Fibroblast of mammary gland (primary cell): ENCODE measurements around the gene HELZ2.
"Not testable (repeated sequence)": the region's sequence is repeated elsewhere in the genome, so short reads cannot be mapped to it uniquely, and the experiment has no call there.

Experiments used
- DNase-seq: peaks from one replicate; pipeline ENCODE4 v3.0.0-alpha.2; 2010; ENCODE audit warnings: low read depth
- H3K4me3 ChIP-seq: 2 replicates; pipeline ENCODE4 v1.5.1; 2011; ENCODE audit warnings: low read depth, mild to moderate bottlenecking, low read length, moderate library complexity; ENCODE audit not compliant: control insufficient read depth
- TF ChIP-seq, protein P1 (sequence below): conservative IDR thresholded peaks from 2 replicates; pipeline ENCODE4 v1.5.1; 2011; ENCODE audit warnings: low read depth, low read length, inconsistent platforms; ENCODE audit not compliant: control insufficient read depth, insufficient read depth

HELZ2 gene

DNA sequence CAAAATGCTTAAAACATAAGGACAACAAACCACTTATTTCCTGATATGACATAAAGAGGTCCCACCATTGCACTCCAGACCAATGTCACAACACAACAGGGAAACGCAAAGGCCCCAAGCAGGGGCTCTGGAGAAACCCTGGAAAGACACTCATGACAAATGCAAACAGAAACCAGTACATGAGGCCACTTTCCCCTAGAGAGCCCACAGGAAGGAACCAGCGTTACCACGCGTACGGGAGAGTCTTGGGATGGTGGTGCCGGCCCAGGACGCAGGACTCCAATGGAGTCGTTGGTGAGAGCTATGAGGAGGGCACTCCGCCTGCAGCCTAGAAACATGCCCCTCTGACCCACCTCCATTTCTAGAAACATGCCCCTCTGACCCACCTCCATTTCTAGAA lies 32.6 kb upstream of the HELZ2 start:
- TF ChIP-seq, protein P1, sequence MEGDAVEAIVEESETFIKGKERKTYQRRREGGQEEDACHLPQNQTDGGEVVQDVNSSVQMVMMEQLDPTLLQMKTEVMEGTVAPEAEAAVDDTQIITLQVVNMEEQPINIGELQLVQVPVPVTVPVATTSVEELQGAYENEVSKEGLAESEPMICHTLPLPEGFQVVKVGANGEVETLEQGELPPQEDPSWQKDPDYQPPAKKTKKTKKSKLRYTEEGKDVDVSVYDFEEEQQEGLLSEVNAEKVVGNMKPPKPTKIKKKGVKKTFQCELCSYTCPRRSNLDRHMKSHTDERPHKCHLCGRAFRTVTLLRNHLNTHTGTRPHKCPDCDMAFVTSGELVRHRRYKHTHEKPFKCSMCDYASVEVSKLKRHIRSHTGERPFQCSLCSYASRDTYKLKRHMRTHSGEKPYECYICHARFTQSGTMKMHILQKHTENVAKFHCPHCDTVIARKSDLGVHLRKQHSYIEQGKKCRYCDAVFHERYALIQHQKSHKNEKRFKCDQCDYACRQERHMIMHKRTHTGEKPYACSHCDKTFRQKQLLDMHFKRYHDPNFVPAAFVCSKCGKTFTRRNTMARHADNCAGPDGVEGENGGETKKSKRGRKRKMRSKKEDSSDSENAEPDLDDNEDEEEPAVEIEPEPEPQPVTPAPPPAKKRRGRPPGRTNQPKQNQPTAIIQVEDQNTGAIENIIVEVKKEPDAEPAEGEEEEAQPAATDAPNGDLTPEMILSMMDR = no peak
- no peak overlapping the region for H3K4me3 ChIP-seq
- DNase-seq = no peak

DNA sequence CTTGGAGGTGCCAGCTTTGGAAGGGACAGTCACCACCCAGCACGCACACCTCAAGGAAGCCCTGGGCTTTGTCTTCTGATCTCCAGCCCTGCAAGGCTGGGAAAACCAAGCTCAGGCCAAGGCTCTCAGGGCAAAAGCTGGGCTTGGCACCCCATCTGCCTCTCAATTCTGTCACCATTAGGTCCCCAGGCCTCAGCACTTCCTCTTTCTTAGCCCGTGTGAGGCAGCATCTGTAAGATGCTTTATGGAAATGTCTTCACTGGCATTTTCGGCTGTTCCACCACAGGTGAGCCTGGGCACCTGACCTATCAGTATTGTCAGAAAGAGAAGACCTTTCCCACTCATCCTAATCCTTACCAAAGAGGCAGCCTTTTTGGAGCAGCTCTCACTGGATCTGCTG lies 28.3 kb upstream of the HELZ2 start:
- DNase-seq = no peak
- TF ChIP-seq, protein P1 = no peak
- H3K4me3 ChIP-seq = no peak overlapping the region

DNA sequence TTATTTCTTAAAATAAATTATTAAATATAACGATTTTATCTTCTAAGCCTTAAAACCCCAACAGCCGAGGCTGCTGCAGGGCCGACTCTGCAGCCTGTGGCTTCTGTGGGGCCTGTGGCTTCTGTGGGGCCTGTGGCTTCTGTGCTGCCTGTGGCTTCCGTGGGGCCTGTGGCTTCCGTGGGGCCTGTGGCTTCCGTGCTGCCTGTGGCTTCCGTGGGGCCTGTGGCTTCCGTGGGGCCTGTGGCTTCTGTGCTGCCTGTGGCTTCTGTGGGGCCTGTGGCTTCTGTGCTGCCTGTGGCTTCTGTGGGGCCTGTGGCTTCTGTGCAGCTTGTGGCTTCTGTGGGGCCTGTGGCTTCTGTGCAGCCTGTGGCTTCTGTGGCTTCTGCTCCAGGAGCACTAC lies 27.6 kb upstream of the HELZ2 start:
- not testable (repeated sequence) for H3K4me3 ChIP-seq, DNase-seq

DNA sequence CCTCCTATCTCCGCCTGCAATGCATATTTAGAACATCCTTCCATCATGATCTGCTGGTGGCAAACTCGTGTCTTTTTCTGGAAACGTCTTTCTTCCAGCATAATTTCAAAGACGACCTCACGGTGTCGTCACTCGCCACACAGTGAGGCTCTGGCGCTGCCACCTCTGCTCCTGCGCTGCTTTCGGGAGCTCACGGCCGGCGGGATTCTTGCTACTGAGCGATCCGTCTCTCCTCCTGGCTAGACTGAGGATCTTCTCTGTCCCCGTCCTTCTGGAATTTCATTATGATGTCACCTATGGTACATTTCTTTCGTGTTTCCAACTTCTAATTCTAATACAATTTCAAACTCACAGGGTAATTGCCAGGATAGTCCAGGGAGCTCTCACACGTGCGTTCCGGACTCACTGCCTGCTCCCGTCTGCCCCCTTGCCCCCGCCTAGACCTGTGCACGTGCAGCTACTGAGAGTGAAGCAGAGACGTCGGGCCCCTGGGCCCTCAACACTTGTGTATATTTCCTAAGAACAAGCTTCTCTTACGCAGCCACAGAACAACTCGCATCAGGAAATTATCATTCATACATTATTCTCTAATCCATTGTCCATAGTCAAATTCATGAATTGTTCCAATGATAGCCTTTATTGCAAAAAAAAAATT lies 25.5 kb upstream of the HELZ2 start:
- H3K4me3 ChIP-seq = no peak overlapping the region
- DNase-seq = no peak
- TF ChIP-seq, protein P1 = no peak

DNA sequence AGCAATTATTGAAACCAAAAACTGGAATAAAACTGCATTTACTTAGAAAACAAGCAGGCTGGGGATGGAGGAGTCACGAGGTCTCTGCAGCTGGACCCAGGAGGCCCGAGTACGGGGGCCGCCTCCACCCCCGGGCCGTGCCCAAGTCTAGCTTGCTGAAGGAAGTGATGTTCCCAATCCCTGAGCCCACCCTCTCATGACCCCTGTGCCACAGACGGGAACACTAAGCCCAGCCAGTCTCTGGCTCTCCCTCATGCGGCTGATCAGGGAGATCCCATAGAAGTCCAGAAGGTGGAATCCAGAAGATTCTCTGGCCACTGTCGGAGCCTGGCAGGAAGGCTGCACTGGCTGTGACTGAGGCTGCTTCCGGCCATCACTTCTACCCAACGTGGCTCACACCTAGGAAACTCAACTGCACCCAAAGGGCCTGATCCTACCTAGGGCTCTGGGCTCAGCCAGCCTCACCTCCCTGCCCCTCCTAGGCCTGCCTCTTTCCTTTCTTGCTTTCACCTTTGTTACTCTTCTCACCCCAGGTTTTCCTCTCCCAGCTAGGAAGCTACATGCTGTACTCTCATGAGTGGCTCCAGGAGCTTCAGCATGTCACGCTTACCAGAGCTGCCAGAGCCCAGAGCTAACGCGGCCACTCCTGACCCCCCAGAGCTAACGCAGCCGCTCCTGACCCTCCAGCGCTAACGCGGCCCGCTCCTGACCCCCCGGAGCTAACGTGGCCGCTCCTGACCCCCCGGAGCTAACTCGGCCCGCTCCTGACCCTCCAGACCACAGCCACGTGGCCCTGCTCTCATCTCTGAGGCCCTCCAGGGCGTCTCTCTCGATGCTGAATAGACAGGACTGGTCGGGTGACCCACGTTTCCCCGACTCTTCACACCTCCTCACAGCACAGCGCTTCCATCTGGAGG lies 24.7 kb upstream of the HELZ2 start:
- no peak for DNase-seq
- TF ChIP-seq, protein P1 = no peak
- no peak overlapping the region for H3K4me3 ChIP-seq

DNA sequence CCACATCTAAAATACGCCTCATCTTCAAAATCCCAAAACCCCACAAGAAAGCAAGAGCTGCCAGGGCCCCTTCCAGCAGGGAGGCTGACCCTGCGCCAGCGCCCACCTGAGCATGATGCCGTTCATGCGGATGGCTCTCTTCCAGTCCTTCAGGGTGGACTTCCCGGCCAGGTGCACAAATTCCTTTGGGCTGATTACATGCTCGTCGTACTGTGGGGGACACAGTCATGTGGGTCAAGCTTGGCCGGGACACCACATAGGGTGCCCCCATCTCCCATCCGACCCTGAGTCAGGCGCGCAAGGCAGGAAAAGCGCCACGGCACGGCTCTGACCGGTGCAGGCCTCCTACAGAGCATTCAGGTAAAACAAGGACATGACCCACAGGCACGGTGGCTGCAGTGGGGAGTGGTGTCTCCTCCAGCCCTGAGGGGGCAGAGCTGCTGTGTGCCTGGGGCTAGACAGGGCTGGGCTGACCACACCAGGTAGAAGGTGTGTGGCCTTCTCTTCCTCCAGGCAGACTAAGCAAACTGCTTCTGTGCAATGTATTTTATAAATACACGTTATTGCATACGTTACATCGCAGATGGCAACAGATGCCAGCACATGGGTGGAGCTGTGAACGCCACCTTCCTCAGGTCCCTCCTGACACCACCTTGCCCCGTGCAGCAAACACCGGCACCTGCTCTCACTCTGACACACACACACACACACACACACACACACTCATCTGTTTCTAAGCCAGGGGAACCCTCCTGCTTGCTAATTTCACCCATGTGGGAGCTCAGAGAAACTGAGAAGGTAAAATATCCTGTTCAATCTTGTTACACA lies 23.8 kb upstream of the HELZ2 start:
- no peak overlapping the region for H3K4me3 ChIP-seq
- DNase-seq = no peak
- TF ChIP-seq, protein P1 = no peak
